ENCODE data around the gene SLC66A2.

DNA sequence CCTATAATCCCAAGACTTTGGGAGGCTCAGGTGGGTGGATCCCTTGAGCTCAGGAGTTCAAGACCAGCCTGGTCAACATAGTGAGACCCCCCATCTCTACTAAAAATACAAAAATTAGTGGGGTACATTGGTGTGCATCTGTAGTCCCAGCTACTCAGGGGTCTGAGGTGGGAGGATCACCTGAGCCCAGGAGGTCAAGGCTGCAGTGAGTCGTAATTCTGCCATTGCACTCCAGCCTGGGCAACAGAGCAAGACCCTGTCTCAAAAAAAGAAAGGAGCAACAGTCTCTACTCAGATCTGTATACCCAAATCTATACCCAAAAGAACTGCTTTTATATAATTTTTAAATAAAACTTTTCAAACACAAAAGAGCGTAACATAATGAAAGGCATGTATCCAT is 7.5 kb upstream of the SLC66A2 start:
- TF ChIP-seq, protein P1, sequence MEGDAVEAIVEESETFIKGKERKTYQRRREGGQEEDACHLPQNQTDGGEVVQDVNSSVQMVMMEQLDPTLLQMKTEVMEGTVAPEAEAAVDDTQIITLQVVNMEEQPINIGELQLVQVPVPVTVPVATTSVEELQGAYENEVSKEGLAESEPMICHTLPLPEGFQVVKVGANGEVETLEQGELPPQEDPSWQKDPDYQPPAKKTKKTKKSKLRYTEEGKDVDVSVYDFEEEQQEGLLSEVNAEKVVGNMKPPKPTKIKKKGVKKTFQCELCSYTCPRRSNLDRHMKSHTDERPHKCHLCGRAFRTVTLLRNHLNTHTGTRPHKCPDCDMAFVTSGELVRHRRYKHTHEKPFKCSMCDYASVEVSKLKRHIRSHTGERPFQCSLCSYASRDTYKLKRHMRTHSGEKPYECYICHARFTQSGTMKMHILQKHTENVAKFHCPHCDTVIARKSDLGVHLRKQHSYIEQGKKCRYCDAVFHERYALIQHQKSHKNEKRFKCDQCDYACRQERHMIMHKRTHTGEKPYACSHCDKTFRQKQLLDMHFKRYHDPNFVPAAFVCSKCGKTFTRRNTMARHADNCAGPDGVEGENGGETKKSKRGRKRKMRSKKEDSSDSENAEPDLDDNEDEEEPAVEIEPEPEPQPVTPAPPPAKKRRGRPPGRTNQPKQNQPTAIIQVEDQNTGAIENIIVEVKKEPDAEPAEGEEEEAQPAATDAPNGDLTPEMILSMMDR (IDR thresholded peaks at IDR 0.05): no peak
- TF ChIP-seq POLR2A (IDR thresholded peaks at IDR 0.05) (no peak), POLR2AphosphoS5 (IDR thresholded peaks at IDR 0.05) (no peak)

Data from stomach (tissue), 4 donors.